Coronary artery (tissue), 2 donors: ENCODE data around the gene PLEKHS1.

Source experiments
- DNase-seq: peaks from one replicate; pipeline ENCODE4 v3.0.0-alpha.2; 2017; ENCODE audit warnings: low spot score
- H3K27ac ChIP-seq, 2 donors: fragments of 200-600 bp; sonication (generic); one replicate each; pipeline ENCODE4 v1.5.1; 2016 to 2019
- H3K4me3 ChIP-seq: fragments of 200-600 bp; sonication (generic); 2 replicates; pipeline ENCODE4 v1.5.1; 2016; ENCODE audit warnings: mild to moderate bottlenecking, moderate library complexity
- CTCF ChIP-seq: fragments of 200-600 bp; sonication (generic); IDR thresholded peaks from one replicate; pipeline ENCODE4 v1.5.1; 2019; ENCODE audit warnings: antibody characterized with exemption

Gene PLEKHS1

DNA sequence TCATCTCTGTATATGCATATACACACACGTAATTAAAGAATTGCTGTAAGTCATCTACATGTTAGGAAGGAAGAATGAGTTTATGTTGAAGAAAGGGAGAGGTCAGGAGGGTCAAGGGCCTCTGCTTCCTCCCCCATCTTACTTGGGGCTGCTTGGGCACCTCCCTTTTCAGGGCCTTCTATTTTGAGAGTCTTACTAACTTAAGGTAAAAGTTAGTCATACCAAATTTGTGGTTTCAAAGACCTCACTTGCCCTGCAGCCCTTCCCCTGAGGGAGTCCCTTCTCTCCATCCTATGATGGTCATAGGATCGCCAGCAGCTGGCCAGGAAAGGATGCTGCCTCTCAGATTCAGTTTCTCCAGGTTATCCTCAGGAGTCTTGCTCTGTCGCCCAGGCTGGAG lies 2.6 kb downstream of the PLEKHS1 start:
- no peak for TF ChIP-seq CTCF
- Histone ChIP-seq H3K27ac (no peak overlapping the region), H3K4me3 (no peak overlapping the region)
- DNase-seq, result no peak

GRCh38 chr10:113754768-113755167 lies 3.3 kb downstream of the PLEKHS1 start:
- TF ChIP-seq CTCF, result no peak
- Histone ChIP-seq H3K4me3 (no peak overlapping the region), H3K27ac (no peak overlapping the region)
- DNase-seq, result no peak

GRCh38 chr10:113756940-113757543 lies 5.6 kb downstream of the PLEKHS1 start:
- no peak for TF ChIP-seq CTCF
- DNase-seq, result no peak
- H3K27ac ChIP-seq, result no peak overlapping the region
- no peak overlapping the region for H3K4me3 ChIP-seq

- H3K4me3 ChIP-seq, result no peak overlapping the region
- TF ChIP-seq CTCF, result no peak
- DNase-seq, result no peak
- no peak overlapping the region for H3K27ac ChIP-seq
Observed at GRCh38 chr10:113762083-113762482, 10.6 kb downstream of the PLEKHS1 start.

GRCh38 chr10:113764582-113764981 lies 13.1 kb downstream of the PLEKHS1 start:
- no peak for TF ChIP-seq CTCF
- no peak for DNase-seq
- Histone ChIP-seq H3K27ac (no peak overlapping the region), H3K4me3 (no peak overlapping the region)

- Histone ChIP-seq H3K4me3 (no peak overlapping the region), H3K27ac (no peak overlapping the region)
- DNase-seq, result no peak
- no peak for TF ChIP-seq CTCF
Observed at GRCh38 chr10:113765910-113766309, 14.4 kb downstream of the PLEKHS1 start.

- no peak overlapping the region for H3K27ac ChIP-seq
- no peak for TF ChIP-seq CTCF
- DNase-seq, result no peak
- no peak overlapping the region for H3K4me3 ChIP-seq
Observed at GRCh38 chr10:113767222-113767621, 15.7 kb downstream of the PLEKHS1 start.
